GM21367 (cell line): Measurements from ENCODE around the gene LTO1.

Experiments used
- ATAC-seq: cut with Tn5 transposase; IDR thresholded peaks from one replicate; pipeline ENCODE4 v1.9.1; 2021; ENCODE audit not compliant: unreplicated experiment

LTO1 gene

DNA sequence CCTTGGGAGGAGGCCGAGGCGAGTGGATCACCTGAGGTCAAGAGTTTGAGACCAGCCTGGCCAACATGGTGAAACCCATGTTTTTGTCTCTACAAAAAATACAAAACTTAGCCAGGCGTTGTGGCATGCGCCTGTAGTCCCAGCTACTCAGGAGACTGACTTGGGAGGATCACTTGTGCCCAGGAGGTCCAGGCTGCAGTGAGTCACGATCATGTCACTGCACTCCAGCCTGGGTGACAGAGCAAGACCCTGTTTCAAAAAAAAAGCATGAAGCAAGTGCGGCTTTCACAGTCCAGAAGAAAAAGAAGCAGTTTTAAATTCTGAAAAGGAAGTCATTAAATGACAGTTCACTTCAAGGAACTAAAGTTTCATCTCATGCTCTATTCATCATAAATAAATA, 7.1 kb upstream of the LTO1 start:
- ATAC-seq, result no peak

DNA sequence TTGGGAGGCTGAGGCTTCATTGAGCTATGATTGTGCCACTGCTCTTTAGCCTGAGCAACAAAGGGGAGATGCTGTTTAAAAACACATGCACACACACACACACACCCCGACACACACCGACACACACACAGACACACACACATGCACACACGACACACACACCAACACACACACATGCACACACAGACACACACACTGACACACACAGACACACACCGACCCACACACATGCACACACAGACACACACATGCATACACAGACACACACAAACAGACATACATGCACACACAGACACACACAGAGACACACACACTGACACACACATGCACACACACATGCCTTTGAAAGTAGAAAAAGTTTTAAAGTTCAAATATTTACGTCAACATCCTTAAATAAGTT, 5.5 kb upstream of the LTO1 start:
- no peak for ATAC-seq

- ATAC-seq, result no peak
Observed at GRCh38 chr11:69677749-69678148, 2.6 kb upstream of the LTO1 start.

DNA sequence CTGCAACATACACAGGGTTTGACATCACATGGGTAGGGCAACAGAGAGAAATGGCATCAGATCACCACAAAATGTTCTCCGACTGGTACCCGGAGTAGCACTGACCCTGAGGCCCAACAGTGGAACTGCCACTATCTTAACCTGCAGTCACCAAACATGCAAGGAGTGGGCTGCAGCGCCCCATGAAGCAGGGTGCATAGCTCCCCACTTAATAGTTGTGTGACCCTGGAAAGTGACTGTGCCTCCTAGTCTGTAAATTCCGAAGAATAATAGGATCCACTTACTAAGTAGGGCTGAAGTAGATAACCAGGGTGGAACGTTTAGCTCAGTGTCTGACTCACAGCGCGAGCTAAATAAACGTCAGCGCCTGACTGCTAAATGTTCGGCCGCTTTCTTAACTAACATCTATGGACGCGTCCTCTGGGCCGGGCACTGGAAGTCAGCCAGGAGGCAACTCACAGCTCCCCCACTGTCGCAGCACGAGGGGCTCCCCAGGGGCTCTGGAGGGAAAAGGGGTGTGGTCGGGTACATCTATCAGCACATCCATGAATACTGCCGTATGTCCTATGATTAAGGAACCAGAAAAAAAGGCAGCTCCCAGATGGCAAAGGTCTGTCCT, 777 bp downstream of the LTO1 start:
- no peak for ATAC-seq

DNA sequence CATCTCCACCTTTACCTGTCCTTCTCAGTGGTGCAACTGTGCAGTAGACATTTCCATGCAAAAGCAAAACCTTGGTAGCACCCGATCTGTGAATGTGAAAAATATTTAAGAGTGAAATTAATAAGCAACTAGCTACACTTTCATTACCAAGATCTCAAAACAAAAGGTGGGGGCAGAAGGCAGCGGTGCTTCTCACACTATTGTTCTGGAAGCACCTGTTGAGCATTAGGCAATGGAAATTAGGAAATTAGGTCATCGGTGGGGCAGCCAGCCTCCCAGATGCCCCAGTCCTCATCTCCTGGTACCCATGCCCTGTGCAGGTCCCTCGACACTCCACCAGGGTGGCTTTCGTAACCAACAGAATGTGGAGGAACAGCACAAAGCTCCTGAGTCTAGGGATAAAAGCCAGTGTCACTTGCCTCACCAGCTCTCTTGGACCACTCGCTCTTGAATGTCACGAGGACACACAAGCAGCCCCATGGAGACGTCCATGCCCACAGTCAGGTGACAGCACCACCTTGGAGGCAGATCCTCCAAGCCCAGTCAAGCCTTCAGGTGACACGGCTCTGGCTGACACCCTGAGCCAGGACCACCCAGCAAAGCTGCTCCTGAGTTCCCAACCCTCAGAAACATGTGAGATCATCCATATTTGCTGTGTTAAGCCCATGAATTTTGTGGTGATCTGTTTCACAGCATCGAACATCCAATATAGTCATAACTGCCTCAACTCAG, 3.3 kb downstream of the LTO1 start:
- no peak for ATAC-seq

GRCh38 chr11:69670158-69670845, 4.9 kb downstream of the LTO1 start:
- no peak for ATAC-seq

DNA sequence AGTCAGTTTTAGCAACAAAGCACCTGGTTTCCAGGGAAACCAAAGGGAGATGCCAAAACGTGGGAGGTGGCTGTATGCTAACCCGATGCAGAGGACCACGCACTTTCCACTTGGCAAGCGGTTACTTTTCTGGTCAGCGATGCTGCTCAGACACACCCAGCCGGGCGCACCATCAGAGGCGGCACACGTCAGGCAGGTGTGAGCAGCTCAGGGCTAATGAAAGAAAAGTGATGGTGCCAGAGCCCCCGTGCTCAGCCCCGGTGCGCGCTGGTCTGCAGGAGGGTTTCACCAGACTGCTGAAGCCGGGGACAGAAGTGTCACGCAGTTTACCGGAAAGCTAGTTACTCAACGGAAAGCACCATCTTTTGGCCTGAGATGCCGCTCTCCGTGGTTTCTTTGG, 5.7 kb downstream of the LTO1 start:
- ATAC-seq, result no peak

GRCh38 chr11:69667619-69668604, 7.2 kb downstream of the LTO1 start:
- no peak for ATAC-seq

DNA sequence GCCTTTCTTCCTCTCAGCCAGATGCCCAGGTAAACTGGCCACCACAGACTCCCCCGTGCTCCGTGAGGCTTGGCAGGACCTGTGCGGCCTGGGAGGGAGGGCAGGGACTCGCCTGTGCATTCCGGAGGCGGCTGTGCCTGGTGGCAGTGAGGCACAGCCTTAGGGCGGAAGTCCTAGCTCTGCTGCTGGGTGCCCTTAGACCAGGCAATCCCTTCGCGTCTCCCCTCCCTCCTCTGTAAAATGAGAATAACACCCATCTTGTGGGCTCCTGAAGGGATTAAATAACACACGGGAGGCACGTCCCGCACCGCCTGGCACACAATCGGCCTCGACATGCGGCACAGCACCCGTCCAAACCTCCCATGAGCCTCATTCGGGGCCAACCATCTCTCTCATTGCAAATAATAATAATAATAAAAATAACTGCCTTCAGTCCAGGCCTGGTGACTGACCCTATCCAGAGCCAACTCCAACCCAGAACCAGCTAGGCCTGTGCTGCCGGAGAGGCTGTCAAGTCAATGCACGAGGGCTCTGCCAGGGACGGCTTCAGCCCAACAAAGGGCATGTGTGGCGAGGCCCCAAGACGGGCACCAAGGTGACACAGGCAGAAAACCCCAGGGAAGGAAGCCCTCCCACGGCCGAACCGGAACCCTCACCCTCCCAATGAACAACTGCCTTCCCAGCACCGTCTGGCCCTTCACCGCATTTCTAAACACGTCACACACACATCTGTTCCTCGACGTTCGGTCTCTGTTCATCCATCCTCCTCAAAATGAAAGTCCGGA, 8.2 kb downstream of the LTO1 start:
- no peak for ATAC-seq

- ATAC-seq, result no peak
Observed at GRCh38 chr11:69666261-69666660, 8.9 kb downstream of the LTO1 start.

- ATAC-seq, result no peak
Observed at GRCh38 chr11:69665669-69666068, 9.5 kb downstream of the LTO1 start.

- no peak for ATAC-seq
Observed at GRCh38 chr11:69664901-69665300, 10.3 kb downstream of the LTO1 start.

GRCh38 chr11:69664103-69664775, 10.9 kb downstream of the LTO1 start:
- ATAC-seq, result no peak

DNA sequence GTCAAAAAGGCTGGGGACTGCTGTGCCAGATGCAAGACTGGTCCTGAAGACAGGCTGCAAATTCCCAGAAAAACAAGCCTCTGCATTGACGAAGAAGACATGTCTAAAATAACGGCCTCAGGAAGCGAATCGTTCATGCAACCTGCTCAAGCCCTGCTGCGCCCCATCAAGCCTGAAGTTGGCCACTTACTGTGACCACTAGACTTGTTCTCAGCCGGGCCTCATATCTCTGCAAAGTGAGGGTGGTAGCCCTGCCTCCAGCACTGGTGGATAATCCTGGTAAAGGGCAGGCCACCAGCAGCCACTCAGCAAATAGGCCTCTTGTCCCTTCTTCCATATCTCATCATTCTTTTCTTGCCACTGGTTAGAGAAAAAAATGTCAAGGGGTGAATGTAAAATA, 11.8 kb downstream of the LTO1 start:
- no peak for ATAC-seq

DNA sequence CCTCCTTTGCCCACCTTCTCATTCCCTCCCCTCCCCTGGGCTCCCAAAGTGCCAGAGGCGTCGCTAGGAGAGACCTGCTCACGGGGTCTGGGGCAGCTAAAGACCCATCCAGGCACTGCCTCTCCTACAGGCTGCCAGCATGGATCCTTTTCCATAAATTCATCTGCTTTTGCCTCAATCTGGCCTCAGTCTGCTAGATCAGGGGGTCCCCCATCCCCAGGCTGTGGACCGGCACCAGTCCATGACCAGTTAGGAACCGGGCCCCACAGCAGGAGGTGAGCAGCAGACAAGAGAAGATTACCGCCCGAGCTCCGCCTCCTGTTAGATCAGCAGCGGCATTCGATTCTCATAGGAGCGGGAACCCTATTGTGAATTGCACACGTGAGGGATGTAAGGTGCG, 12.3 kb downstream of the LTO1 start:
- no peak for ATAC-seq

DNA sequence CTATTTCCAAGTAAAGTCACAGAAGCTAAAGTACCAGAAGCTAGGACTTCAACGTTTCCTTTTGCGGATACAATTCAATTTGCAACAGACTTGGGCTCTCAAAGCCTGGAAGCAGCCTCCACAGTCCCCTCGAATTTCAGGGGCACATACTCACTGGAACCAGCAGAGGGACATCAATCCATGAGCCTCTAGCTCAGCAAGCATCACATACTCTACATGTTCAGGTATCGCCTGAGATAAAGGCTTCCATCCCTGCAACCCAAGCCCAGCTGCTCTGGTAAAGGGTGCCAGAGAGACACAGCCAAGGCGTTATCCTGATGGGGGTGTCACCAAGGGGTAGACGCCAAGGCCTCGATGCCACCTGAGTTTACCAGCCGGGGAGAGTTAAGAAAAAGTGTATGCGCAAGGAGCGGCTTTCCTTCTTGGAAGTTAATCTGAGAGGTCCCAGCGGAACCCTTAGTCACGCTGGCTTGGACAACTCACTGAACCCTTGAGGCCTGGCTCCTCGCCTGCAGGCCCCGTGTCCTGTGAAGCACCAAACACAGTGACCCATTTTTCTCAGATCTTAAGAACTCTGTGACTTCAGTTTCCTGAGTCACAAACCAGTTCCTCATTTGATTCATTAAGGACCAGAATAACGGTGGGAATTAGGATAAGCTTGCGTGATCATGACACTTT, 13.0 kb downstream of the LTO1 start:
- ATAC-seq, result no peak

GRCh38 chr11:69661413-69661715, 13.8 kb downstream of the LTO1 start:
- no peak for ATAC-seq

DNA sequence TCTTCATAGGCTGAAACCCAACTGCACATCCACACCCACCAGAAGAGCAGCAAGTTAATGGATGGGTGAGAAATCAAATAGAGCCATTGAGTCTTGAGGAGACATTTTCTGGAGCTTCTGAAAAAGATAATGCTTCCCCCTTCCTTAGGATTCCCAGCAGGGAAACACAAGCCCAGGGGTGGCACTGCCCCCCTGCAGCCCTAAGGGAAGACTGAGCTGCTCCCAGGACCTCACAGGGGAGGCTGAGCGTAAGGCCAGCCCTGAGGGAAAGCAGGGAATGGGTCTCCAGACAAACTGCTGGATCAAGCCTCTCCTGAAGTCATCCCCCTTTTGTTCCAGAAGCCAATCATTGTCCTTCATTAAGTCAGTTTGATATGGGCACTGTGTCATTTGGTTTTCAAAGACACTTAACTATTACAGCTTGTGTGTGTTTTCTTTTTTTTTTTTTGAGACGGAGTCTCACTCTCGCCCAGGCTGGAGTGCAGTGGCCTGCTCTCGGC, 15.1 kb downstream of the LTO1 start:
- ATAC-seq, result no peak

- ATAC-seq, result no peak
Observed at GRCh38 chr11:69659591-69659990, 15.6 kb downstream of the LTO1 start.
